Epidermal melanocyte (primary cell): Measurements from ENCODE around the gene ATG9B.

Source experiments
- DNase-seq: peaks from one replicate; pipeline ENCODE4 v3.0.0; 2011; ENCODE audit warnings: low spot score; ENCODE audit not compliant: insufficient read length

ATG9B gene

DNA sequence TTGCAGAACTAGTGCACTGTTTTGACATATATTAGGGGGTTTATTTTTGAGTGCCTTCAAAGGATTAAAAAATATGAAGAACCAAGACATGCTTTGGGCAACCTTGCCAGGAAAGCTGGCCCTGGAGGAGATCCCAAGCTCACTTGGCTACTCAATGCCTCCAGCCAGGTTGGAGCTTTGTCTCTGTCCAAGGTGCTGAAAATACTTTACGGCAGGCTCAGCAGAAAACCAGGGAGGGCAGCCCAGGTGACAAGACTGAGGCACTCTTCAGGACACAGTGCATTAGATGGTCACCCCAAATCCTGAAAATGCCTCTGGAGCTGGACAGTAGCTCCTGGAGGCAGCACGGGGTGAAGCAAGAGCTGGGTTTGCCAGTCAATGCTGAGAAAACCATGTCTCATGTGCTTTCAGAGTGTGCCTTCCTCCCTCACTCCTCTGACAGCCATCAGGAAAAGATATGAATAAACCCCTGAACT is 40.4 kb downstream of the ATG9B start:
- DNase-seq = no peak

DNA sequence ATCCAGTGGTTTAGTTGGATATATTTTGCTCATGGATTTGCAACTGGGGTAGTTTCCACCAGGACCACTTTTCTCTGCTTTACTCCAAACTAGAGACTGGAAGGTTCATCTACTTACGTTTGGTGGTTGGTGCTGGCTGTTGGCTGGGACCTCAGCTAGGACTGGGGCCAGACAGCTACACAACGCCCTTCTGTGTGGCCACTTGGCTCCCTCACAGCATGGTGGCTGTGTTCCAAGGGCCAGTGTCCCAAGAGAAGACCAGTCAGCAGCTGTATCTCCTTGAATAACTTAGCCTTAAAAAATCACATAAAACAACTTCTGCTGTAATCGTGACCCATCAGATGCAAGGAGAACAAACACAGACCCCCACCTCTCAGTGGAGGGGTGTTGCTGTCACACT is 41.9 kb downstream of the ATG9B start:
- no peak for DNase-seq

DNA sequence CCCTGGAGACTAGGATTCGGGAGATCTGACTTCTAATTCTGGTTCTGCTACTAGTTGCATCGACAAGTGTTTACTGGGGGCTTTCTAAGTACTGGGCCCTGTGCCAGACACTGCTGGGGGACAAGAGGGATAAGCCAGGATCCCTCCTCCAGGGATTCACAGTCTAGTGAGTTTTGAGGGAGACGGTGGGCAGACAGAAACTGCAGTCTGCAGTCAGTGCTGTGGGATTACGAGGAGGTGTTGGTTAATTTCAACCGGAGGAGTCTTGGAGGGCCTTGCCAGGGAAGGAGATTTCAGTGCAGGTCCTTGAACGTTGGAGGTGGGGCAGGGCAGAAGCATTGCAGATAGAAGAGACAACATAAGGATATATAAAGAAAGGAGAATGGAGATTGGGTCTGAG is 42.6 kb downstream of the ATG9B start:
- DNase-seq = no peak

DNA sequence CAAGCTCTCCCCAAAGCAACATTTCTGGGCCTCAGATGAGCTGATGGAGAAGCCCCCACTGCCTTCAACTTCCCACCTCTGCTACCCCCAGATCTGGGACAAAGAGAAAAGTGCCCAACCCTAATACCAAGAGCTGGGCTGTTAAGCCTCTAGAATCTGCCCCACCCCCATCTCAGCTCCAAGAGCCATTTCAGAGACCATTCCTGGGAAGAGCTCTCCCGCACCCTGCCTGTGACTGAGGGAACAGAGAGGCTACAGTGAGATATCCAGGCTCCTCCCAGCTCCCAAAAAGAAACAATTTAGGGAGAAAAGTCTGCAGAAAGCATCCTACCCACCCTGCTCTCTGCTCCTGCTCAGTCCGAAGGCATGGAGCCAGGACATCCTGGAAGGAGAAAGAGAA is 43.6 kb downstream of the ATG9B start:
- no peak for DNase-seq

DNA sequence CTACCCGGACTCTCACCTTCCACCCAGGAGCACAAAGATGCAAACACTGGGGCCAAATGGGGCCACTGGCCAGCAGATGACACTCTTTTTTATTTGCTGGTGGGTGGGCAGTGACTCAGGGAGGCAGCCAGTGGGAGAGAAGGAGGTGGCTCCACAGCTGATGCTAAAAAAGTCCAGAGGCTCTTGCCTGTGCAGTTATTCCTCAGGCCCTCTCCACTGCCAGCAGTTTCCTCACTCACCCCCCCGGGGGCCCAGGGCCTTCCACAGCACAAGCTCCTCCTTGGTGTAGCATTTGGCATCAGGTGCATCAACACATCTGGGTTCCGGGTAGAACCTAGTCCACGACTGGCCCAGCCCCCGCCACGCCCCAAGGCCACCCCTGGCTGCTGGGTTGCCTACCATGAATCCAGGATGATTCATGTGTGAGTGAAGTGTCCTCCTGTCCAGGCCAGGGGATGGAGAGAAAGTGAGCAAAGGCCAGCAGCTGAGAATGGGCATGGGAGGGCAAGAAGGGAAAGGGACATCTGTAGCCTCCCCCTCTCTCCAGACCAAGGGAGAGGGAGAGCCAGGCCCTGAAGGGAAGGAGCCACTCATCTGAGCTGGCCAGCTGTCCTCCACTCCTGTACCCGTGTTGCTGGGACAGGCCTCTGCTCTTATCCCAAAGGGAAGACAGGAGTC is 44.4 kb downstream of the ATG9B start:
- no peak for DNase-seq

DNA sequence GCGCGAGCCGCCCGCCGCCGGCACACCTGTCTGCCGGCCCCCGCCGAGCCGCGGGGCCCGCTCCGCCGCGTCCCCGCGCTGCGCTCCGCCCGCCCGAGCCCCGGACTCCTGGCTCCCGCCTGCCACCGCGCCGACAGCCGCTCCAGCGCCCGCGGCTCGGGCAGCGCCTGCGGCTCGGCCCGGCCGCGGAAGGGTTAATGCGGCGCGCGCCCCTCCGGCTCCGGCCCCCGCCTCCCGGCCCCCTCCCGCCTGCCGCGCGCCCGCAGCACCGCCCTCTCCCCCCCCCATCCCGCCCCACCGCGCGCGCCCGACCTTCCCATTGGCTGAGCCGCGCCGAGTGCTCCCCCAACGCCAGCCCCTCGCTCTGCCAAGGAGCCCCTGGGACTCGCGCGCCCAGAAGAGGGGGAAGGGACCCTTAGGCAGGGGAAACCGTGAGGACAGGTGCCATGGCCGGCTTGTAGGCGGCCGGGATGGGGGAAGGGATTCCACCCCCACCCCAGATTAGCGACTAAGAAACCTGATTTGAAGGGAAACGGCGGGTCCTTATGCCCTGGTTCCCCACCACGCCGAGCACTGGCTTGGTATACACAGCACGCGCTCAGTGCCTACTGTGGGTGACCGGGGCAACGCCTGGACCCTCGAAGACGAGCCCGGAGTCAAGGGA is 46.0 kb downstream of the ATG9B start, which contains the start of gene KCNH2:
Gene KCNH2, minus strand, starts transcription at position 196 of the 664 bp plus-strand sequence. CDS start 408 bp downstream, outside the sequence.
- no peak for DNase-seq

DNA sequence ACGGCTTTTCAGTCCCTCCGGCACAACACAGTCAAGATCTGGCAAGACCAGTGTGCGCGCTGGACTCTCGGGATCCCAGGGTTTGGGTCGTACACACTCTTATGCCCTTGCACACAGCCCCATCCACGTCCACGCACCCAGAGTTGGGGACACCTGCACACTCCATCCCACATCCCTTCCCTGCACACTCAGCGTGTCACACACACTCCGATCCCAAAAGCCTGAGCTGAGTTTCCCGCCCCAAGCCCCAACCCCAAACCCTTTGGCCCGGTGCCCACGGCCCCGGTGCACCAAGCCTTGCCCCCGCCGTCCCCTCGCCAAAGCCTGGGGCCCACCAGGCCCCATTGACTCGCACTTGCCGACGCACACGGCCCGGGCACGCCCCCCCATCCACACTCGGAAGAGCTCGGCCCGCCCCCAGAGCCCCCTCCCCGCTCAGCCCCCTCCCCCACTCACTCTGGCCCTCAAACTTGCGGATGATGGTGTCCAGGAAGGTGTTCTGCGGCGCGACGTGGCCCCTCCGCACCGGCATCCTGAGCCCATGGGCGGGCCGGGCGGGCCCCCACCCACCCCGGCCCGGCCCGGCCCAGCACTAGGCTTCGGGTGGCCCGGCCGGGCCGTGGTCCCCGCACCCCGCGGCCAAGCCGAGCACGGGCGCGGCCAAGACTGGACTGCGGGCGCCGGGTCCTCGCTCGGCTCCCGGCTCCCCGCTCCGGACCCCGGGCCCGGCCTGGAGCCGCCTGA is 46.7 kb downstream of the ATG9B start:
- DNase-seq = no peak

DNA sequence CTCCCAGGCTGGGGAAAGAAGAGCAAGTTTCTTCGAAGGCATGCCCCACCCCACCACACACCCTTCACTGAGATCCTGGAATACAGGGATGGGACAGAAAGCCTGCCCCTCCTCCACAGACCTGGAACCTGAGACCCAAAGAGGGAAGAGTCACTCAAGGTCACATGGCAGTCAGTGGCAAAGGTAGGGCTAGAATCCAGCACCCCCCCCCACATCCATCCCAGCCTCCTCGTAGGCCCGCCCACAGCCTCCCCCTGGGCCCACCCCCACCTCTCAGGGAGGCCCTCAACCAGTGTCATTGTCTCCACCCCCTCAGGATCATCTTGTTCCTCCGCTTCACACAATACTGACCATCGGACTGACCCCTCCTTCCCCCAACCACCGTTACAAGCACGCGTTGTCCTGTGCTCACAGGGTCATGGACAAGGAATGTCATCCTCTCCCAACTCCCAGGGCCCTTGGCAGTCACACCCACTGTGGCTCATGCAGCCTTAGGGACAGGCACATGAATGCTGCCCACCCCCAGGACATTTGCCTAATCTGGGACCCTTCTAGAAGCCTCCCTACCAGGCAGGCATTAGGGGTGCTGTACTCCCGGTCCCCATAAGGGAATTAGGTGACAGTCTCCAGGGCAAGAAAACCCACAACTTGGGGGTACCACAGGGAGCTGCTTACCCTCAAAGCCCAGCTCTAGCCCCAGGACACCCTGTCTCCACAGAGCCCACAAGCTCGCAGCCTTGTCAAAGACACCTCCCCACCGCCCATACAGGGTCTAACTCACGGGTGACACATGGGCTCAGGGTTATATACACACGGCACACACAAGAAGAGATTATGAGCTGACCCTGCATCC is 47.5 kb downstream of the ATG9B start:
- DNase-seq = no peak

DNA sequence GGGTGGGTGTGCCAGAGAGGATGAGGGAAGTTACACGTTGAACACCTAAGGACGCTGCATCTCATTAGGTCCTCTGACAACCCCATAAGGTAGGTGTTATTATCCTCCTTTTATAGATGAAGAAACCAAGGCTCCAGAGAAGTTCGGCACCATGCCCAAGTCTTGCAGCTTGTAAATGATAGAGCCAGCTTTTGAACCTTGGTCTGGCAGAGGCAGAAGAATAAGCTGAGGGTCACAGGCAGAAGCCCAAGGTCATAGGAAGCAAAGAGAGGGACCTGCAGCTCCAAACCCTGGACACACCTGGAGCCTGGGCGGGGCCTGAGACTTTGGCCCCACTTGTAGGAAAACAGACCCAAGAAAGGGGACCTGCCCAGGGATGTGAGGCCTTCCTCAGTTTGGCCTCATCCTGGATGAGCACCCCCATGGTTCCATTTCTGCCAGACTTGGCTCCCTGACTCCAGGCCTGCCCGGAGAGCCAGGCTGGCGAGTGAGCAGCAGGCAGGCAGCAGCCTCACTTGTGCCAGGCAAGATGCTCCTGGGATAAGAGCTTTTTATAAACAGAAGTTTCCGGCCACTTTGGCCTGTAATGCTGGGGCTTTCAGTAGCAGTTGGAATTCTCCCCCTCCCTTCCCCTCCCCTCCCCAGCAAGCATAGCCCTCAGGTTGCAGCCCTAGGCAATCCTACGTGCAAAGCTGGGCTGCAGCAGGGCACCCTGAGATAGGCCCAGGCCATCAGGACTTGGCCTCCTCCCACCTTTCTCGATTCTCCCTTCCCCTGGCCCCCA is 48.6 kb downstream of the ATG9B start:
- no peak for DNase-seq

DNA sequence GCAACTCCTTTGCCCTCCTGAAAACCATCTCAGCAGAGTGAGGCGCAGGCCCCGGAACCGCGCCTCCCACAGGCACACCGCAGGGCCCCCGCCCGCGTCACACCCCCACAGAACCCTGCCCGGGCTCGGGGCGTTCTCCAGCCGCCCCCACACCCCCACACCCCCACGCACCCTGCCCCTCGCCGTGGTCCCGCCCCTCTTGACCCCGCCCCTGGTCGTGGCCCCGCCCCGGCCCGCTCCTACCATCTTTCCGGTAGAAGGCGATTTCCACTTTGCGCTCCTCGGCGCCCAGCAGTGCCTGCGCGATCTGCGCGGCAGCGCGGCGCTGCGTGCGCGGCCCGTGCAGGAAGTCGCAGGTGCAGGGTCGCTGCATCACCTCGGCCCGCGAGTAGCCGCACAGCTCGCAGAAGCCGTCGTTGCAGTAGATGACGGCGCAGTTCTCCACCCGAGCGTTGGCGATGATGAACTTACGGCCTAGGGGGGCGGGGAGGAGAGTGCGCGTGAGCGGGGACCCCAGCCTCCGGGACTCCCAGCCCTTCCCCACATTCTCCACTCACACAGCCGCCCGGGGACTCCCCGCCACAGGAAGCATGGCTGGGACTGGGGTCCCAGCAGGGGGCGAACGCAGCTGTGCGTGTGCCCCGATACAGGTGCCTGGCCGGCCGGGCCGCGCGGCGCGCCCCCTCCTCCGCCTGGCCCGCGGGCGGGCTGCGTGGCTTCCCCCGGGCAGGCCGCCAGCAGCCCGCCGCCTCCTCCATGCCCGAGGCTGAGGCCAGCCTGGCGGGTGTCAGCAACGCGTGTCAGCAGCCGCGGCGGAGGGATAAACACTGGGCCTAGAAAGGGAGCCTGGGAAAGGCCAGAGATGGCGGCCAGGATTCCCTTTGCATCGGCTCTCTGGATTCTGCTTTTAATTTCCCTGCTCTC is 49.6 kb downstream of the ATG9B start:
- DNase-seq = peak; percentile 58

DNA sequence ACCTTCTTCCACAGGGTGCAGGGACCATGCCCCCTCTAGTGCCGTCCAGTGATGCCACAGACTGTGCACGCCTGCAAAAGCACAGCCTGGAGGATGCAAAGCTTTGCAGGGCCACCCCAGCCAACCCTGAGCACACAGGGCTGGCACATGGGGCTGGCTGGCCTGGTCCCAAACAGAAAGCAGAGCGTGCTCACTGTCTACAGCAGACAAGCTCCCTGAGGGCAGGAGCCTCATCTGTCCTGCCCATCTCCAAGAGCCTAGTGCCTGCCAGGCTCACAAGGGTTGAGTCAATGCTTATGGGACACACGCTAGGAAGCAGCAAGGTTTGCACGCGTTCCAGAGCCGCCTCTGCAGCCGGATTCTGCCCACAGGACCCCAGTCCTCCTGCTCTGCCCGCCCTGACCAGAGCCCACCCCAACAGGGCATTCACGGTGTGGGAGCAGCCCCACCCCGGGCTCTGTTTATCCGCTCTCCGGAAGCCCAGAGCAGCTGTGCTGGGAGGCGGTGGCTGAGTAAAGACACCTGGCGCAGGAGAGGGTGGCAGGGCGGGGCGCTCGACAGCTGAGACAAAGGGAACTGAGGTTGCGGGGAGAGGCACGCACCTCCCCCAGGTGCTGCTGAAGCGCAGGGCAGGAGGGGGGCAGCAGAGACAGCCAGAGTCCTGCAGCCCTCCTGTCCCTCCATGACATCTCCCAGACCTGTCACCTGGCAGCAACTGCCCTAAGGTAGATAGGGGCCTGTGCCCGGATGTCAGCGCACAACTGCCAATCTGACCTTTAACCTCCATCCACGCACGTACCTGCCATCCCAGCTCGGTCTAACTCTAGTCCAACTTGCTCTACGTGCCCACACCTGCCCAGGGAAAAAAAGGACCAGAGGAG is 50.5 kb downstream of the ATG9B start:
- DNase-seq = no peak

DNA sequence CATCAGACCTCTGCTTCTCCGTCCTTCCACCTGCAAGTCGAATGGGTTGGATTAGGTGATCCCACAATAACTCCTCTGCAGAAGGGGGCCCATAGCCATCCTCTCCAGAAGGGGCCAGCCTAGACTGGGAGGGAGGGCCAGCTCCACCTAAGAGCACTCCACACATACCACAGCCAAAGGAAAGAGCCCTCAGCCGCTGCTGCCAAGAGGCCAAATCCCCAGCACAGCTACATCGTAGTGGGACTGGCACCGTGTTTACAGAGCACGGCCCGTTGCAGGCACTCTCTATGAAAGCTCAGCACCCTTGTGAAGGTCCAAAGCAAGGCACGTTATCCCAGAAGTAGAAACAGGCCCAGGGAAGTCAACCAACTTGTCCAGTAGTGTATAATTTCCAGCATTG is 51.6 kb downstream of the ATG9B start:
- no peak for DNase-seq

DNA sequence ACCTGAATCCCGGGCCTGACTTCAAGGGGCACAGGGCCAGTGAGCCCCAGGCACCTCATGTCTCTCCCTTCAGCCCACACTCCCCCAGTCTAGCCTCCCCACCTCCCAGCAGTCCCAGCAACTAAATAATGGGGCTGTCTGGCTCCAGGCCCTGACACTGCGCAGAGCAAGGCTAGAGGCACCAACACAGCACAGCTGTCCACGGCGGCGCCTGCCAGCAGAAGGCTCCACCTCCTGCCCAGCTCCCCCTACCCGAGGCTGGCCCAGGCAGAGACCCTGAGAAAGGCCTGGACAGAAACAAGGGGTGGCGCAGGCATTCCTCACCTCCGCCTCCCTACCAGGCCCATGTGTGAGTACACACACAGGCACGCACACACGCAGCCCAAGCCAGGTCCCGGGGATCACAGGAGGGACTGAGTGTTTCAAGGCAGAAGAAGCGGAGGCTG is 52.2 kb downstream of the ATG9B start:
- DNase-seq = no peak

DNA sequence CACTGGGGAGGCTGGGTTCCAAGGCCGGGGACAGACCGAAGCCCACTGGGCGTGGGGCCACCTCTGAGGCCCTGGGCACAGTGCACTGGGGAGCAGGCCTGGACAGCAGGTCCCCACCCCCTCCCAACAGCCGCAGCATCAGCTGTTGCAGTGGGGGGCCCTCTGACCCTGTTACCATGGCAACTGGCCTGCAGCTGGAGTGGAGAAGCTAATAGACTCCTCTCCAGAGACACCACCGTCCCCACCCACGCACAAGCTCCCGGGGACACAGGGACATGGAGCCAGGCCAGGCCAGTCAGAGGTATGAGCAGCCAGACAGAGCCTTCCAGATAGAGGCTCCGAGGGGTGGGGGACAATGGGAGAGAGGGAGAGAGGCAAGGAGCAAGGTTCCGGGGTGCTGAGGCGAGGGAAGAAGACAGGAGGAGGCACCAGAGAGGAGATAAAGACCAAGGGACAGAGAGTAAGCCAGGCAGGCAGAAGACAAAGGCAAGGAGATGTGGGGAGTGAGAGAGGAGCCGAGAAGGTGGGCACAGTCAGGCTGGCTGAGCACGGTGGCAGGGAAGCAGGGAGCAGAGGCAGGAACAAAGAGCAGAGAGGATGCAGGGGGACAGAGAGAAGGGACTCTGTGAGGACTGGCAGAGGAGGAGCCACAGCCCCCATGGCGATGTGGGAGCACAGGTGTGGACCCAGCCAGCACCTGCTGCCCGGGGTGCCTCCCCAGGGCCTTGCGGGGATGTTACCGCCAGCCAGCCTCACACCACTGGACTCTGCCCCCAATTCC is 52.9 kb downstream of the ATG9B start:
- DNase-seq = no peak

DNA sequence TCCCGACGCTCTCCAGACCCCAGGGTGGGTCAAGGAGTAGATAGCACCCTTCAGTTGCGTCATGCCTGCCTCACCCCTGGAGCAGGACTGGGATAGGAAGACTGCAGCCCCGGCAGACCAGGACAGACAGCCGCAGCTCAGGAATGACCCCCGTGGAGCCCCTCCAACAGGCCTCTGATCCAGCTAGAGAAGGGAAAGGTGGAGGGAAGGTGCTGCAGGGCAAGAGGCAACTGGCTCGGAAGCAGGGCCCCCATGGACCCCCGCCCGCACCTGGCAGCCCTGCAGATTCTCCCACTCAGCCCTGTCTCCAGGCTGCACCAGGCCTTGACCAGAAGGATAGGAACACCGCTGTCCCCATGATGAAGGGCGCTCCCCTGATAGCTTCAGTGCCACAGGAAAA is 53.9 kb downstream of the ATG9B start:
- DNase-seq = no peak

DNA sequence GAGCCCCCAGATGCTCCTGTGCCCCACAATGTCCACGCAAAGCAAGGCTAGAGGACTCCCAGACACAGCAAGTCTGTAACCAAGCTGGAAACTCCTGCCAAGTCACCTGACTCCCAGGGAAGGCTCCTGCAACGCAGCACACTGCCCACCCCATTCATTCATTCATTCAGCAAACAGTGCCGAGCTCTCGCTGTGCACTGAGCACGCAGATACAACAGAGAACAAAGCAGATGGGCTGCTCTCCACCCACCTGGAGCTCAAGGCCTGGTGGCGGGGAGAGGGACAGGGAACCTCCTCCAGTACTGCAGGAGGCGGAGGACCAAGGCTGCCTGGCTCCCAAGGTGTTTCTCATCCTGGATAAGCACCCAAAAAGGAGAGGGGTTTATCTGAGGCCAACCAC is 54.8 kb downstream of the ATG9B start:
- no peak for DNase-seq

DNA sequence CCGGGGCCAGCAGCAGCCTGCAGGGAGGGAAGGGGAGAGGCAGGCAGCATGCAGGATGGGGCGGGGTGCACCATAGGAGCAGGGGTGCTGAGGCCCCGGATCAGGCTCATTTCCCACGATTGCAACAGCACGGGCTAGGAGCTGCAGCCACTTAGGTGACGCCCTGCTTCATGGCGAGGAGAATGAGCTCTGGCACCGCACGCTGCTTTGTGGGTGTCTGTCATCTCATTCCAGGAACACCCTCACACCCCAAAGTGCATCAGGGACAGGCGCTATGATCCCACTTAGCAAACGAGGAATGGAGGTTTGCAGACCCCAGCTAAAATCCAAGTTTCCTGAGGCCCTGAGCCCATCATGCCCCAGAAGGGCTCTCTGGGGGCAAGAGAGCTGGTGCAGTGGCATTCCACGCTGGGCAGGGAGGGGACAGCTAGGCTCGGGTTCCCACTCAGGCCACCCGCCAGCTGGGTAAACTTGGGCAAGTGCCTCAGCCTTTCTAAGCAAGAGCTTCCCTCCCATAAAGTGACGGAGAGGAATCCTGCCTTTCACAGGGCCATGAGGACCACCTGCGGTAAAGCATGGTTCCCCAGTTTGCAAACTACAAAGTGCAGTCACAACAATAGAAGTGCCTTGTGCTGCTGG is 55.4 kb downstream of the ATG9B start:
- DNase-seq = no peak
